PC-9 (cell line): ENCODE results near the gene MAGI2. TPM values are rescaled to one million over a fixed set of nuclear protein-coding genes. Genes with fewer than 3 reads are reported as not detected.

ENCODE experiments used
- BruUV-seq: library from RNA; stranded (reverse); fragments of 400-500 nt; replicated peaks from 2 replicates; lab custom pipeline; 2021; lab: Mats Ljungman, UMichigan
- CTCF ChIA-PET: fragments of 300-600 bp; sonication (Branson Sonifier 250); formaldehyde crosslinking; loops from one replicate; lab custom pipeline; 2022; ENCODE audit warnings: antibody characterized with exemption; lab: Charles Lee
- POLR2A ChIA-PET: fragments of 300-600 bp; sonication (Branson Sonifier 250); formaldehyde crosslinking; loops from one replicate; lab custom pipeline; 2022; ENCODE audit warnings: antibody characterized with exemption; ENCODE audit not compliant: unreplicated experiment; lab: Charles Lee
- DNase-seq, 2 experiments: peaks; one replicate each; pipeline versions ENCODE4 v3.0.0 to v3.0.0-alpha.2; 2015 to 2022; ENCODE audit warnings: mixed read lengths in 1 of 2
- H2AFZ ChIP-seq: fragments of 200-600 bp; sonication (generic); 2 replicates; pipeline ENCODE4 v1.8.1; 2017; ENCODE audit warnings: antibody characterized with exemption
- H3F3A ChIP-seq: fragments of 200-600 bp; sonication (generic); 2 replicates; pipeline ENCODE4 v1.8.1; 2017; ENCODE audit warnings: antibody characterized with exemption, mild to moderate bottlenecking, low read depth; ENCODE audit not compliant: insufficient read depth
- H3K27ac ChIP-seq: fragments of 200-600 bp; sonication (generic); 2 replicates; pipeline ENCODE4 v1.6.1; 2016; ENCODE audit warnings: mixed run types
- H3K27me3 ChIP-seq: fragments of 200-600 bp; sonication (generic); 2 replicates; pipeline ENCODE4 v1.6.1; 2016; ENCODE audit warnings: low read depth, mixed run types; ENCODE audit not compliant: insufficient read depth
- H3K36me3 ChIP-seq: fragments of 200-600 bp; sonication (generic); 2 replicates; pipeline ENCODE4 v1.6.1; 2016; ENCODE audit warnings: low read depth, mixed run types
- H3K4me1 ChIP-seq: fragments of 200-600 bp; sonication (generic); replicated peaks from 2 replicates; pipeline ENCODE4 v1.6.1; 2016; ENCODE audit warnings: mixed run types; ENCODE audit not compliant: insufficient read depth
- H3K4me2 ChIP-seq: fragments of 200-600 bp; sonication (generic); 2 replicates; pipeline ENCODE4 v1.6.1; 2017; ENCODE audit warnings: mixed run types
- H3K4me3 ChIP-seq: fragments of 200-600 bp; sonication (generic); 2 replicates; pipeline ENCODE4 v1.6.1; 2016; ENCODE audit warnings: mixed run types
- H3K79me2 ChIP-seq: fragments of 200-600 bp; sonication (generic); 2 replicates; pipeline ENCODE4 v1.6.1; 2017; ENCODE audit warnings: low read depth, mixed run types
- H3K9me2 ChIP-seq: fragments of 200-600 bp; sonication (generic); 2 replicates; pipeline ENCODE4 v1.8.1; 2017; ENCODE audit warnings: mild to moderate bottlenecking; ENCODE audit not compliant: insufficient read depth
- H3K9me3 ChIP-seq: fragments of 200-600 bp; sonication (generic); 2 replicates; pipeline ENCODE4 v1.8.1; 2016; ENCODE audit warnings: low read depth; ENCODE audit not compliant: insufficient read depth
- H4K20me1 ChIP-seq: fragments of 200-600 bp; sonication (generic); 2 replicates; pipeline ENCODE4 v1.8.1; 2017; ENCODE audit not compliant: insufficient read depth
- EZH2 ChIP-seq: fragments of 200-600 bp; sonication (generic); IDR thresholded peaks from 2 replicates; pipeline ENCODE4 v1.8.0; 2017; ENCODE audit warnings: antibody characterized with exemption, low read depth
- intact Hi-C: fragments of 100-400 bp; cut with micrococcal nuclease; formaldehyde crosslinking; loops from one replicate; pipeline ENCODE4 v1.10.0; 2022; ENCODE audit not compliant: unreplicated experiment
- total RNA-seq: library from RNA; stranded (reverse); gene quantifications from 2 replicates; pipeline ENCODE4 v1.2.3, GENCODE V29; 2021
- TF ChIP-seq, protein P1 (sequence below): fragments of 200-600 bp; sonication (generic); conservative IDR thresholded peaks from 2 replicates; pipeline ENCODE4 v1.6.1; 2017; ENCODE audit warnings: mixed run types, antibody characterized with exemption, mild to moderate bottlenecking, moderate library complexity

Gene MAGI2
- total RNA-seq, 1 experiment from 2014 or later = 0.92 TPM

DNA sequence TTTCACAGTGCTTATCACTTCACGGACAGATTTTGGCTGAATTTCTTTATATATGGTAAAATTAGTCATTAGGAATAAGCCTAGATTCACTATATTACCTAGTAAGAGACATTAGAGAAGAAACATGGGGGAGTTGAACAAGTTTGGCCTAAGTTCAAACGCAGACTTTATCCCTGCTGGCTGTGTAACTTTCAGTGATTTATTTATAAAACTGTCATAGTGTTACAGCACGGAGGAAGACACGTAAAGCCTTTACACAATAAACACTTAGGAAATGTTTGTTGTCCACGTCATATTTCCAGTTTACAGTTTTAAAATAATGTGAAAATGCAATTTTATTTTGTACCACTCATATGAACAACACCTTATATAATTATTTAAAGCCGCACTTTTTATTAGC is 661.5 kb downstream of the MAGI2 start:
- no peaks in the 10 kb centered on the region for H4K20me1 ChIP-seq
- POLR2A ChIA-PET = no interaction called here
- H3K27me3 ChIP-seq = no peaks in the 10 kb centered on the region
- no peaks in the 10 kb centered on the region for H3K79me2 ChIP-seq
- no peak overlapping the region for H3K27ac ChIP-seq
- intact Hi-C loops = no loop called here
- no peaks in the 10 kb centered on the region for H3K9me3 ChIP-seq
- H3K4me3 ChIP-seq = no peak overlapping the region
- H3F3A ChIP-seq = no peaks in the 10 kb centered on the region
- no peak overlapping the region for H3K4me2 ChIP-seq
- no peaks in the 10 kb centered on the region for H3K9me2 ChIP-seq
- no peaks in the 10 kb centered on the region for H3K36me3 ChIP-seq
- H3K4me1 ChIP-seq = no peaks in the 10 kb centered on the region
- H2AFZ ChIP-seq = no peak overlapping the region
- DNase-seq = no peak
- TF ChIP-seq, protein P1, sequence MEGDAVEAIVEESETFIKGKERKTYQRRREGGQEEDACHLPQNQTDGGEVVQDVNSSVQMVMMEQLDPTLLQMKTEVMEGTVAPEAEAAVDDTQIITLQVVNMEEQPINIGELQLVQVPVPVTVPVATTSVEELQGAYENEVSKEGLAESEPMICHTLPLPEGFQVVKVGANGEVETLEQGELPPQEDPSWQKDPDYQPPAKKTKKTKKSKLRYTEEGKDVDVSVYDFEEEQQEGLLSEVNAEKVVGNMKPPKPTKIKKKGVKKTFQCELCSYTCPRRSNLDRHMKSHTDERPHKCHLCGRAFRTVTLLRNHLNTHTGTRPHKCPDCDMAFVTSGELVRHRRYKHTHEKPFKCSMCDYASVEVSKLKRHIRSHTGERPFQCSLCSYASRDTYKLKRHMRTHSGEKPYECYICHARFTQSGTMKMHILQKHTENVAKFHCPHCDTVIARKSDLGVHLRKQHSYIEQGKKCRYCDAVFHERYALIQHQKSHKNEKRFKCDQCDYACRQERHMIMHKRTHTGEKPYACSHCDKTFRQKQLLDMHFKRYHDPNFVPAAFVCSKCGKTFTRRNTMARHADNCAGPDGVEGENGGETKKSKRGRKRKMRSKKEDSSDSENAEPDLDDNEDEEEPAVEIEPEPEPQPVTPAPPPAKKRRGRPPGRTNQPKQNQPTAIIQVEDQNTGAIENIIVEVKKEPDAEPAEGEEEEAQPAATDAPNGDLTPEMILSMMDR = no peak
- TF ChIP-seq EZH2 = no peak
- no TSS peak for BruUV-seq
- CTCF ChIA-PET = no interaction called here

DNA sequence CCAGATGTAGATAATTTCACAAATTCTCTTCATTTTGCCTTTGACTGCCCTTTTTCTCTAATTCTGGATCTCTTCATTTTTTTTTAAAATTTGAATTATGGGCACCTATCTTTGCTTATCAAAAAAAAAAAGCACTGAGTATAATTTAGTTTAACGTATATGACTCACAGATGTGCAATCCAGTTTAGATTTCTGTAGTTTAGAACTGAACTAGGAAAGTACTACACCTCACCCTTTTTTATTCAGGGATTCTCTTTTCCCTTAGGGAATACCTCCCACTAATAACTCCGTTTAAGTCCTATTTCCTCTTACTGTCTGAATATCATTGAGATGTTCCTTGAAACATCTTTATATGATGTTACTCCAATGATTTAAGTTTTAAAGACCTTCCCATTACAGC is 665.0 kb downstream of the MAGI2 start:
- Histone ChIP-seq H3K4me2 (no peak overlapping the region), H3F3A (no peaks in the 10 kb centered on the region), H3K4me1 (no peaks in the 10 kb centered on the region), H3K9me2 (no peaks in the 10 kb centered on the region), H4K20me1 (no peaks in the 10 kb centered on the region), H3K36me3 (no peaks in the 10 kb centered on the region), H3K4me3 (no peak overlapping the region), H3K27ac (no peak overlapping the region), H3K79me2 (no peaks in the 10 kb centered on the region), H3K27me3 (no peaks in the 10 kb centered on the region), H2AFZ (no peak overlapping the region), H3K9me3 (no peaks in the 10 kb centered on the region)
- no TSS peak for BruUV-seq
- intact Hi-C loops = no loop called here
- POLR2A ChIA-PET = no interaction called here
- no peak for DNase-seq
- CTCF ChIA-PET = no interaction called here
- TF ChIP-seq EZH2 = no peak
- TF ChIP-seq, protein P1 = no peak

DNA sequence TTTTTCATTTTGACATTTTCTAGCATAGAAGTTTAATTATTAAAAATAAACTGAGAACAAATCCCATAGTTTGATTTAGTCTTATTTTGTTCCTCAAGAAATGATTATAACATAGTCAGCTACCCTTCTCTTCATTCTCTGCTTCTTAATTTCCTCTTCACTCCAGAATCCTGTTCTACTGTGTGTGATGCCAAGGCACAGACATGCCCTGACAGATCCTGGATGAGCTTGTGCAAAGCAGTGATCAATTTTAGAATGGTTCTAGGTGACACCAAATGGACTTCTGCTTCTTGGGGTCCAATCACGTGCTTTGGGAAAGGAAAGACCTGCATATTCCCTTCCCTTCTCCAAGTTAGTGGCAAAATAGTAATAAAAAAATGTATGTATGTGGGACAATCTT is 665.6 kb downstream of the MAGI2 start:
- TF ChIP-seq, protein P1 = no peak
- TF ChIP-seq EZH2 = no peak
- DNase-seq = no peak

More for the DNA sequence above, 665.6 kb downstream of the MAGI2 start:
- Histone ChIP-seq H3K4me3 (no peak overlapping the region), H3K79me2 (no peaks in the 10 kb centered on the region), H3K36me3 (no peaks in the 10 kb centered on the region), H3K9me3 (no peaks in the 10 kb centered on the region), H3K4me2 (no peak overlapping the region), H3K4me1 (no peaks in the 10 kb centered on the region), H2AFZ (no peak overlapping the region), H3K27ac (no peak overlapping the region), H4K20me1 (no peaks in the 10 kb centered on the region), H3F3A (no peaks in the 10 kb centered on the region), H3K27me3 (no peaks in the 10 kb centered on the region), H3K9me2 (no peaks in the 10 kb centered on the region)
- BruUV-seq = no TSS peak
- CTCF ChIA-PET = no interaction called here
- POLR2A ChIA-PET = no interaction called here
- intact Hi-C loops = no loop called here
